ENCODE results near the gene PPP1R7.

PPP1R7 gene

DNA sequence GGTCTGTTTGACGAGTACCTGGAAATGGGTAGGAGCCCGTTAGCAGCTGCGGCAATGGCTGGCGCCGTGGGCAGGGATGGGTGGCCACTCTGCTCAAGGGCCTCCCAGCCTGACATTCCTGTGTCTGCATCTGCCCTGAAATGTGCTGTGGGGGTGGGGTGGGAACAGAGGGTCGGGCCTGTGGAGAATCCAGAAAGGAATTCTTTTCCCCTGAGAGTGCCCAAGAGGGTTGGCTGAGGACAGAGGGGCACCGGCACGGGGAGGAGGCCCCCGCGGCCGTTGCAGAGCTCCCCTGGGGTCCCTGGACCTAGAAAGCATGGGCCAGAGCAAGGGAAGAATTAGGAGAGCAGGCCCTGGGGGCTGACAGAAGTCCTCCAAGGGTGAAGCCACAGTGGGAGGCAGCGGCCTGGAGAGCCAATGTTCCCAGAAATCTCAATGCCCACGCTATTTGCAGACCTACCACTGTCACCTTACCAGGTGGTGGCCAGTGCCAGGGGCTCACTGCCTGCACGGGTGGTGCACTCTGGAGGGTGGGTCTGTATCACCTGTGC is 66.0 kb downstream of the PPP1R7 start:
- DNase-seq = no peak

DNA sequence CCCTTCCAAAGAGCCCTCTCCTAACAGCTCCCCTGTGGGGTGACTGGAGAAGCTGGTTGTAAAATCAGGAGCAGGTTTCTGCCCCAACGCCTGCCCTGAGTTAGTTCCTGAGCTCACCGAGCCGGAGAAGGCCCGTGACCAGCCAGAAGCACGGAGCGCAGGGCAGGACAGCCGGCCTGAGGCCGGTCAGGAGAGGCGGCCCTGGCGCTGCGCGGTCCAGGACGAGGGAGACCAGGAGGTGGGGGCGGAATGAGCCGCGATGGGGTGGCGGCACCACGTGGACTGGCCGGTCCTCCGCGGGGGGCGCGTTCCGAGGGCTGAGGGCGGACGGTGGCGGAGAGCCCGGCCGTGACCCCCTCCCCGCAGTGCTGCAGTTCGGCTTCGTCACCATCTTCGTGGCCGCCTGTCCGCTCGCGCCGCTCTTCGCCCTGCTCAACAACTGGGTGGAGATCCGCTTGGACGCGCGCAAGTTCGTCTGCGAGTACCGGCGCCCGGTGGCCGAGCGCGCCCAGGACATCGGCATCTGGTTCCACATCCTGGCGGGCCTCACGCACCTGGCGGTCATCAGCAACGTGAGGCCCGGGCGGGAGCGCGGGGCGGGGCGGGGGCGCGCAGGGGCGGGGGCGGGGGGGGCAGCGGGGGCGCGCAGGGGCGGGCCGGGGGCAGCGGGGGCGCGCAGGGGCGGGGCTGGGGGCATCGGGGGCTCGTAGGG is 67.2 kb downstream of the PPP1R7 start:
- DNase-seq = peak; percentile 16 to 40

DNA sequence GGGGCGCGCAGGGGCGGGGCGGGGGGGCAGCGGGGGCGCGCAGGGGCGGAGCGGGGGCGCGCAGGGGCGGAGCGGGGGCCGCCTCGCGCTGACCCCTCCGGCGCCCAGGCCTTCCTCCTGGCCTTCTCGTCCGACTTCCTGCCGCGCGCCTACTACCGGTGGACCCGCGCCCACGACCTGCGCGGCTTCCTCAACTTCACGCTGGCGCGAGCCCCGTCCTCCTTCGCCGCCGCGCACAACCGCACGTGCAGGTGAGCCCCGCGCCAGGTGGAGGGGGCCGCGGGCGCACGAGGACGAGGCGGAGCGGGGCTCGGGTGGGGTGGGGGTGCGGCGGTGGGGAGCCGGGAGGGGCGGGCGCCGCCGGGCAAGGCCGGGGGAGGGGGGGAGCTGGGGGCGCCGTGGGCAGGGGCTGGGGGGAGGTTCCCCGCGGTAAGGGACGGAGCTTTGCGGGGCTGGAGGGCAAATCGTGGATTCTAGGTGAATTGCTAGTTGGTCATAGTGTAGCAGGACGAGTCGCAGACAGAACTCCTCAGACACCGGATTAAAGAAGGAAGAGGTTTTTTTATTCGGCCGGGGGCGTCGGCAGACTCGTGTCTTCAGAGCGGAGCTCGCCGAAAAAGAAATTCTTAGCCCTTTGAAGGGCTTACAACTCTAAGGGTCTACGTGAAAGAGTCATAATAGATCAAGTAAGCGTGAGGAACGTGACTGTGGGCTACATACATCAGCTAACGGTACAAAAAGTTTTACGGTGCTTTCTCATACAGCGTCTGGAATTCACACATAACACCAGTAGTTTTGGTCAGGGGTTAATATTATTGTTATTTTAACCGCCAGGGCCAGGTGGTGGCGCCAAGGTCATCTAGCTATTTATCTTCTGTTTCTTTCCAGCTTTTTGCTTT is 68.1 kb downstream of the PPP1R7 start:
- DNase-seq = peak; percentile 28 to 50

DNA sequence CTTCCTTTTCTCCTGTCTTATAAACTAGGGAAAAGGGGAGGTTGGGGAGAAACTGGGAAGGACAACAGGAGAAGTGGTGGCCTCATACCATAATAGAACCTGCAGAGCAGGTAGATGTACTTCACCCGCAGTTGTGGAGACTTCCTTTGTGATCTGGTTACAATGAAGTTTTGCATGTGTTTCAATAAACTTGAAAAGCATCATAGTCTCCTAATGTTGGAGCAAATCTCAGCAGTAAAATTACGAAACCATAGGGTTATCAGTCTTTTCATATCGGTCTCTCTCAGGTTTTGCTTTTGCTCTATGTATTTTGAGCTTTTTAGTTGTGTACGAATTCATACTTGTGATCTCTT is 68.7 kb downstream of the PPP1R7 start:
- no peak for DNase-seq

DNA sequence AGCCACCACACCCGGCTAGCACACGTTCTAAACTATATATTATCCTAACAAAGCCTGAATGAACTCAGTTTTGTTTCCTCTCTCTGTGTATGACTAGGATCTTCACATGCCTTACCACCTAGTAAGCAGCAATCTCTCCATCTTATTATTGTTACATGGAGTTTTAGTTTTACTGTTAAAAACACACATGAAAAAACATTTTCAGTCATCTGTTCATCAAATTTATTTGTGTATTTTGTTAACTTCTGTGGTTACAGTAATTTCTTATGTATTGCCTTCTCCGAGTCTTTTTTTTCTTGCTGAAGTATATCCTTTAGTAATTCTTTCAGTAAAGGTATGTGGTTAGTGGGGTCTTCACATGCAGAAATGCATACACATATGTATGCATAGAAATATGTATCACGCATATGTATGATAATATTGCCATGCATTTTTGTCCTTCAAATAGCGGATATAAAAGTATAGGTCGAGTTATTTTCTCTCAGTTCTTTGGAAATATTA is 69.6 kb downstream of the PPP1R7 start:
- DNase-seq = no peak

DNA sequence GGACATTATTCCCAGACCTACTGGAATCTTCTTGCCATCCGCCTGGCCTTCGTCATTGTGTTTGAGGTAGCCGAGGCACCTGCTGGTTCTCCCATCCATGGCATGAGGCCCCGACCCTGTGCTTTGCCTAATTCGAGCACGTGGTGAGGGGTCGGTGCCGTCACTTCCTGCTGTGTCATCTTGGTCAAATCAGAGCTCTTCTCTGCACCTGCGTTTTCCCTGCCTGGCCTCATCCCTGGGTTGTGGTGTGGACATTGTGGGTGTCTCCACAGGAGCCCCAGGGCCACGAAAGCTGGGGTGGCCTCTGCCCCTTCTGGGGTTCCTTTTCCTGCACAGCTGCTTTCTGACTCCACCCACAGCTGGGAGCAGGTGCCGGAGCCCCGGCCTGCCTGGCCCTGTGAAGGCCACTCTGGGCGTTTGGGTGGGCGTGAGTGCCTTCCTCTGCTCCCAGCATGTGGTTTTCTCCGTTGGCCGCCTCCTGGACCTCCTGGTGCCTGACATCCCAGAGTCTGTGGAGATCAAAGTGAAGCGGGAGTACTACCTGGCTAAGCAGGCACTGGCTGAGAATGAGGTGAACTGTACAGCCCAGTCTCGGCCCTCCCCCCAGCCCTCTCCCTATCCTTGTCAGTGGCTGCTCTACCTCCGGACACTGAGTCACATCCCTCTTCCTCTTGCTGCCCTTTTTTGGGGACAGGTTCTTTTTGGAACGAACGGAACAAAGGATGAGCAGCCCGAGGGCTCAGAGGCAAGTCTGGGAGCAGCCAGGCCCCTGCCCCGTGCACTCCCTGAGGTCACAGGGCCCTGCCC is 73.1 kb downstream of the PPP1R7 start:
- no peak for DNase-seq

DNA sequence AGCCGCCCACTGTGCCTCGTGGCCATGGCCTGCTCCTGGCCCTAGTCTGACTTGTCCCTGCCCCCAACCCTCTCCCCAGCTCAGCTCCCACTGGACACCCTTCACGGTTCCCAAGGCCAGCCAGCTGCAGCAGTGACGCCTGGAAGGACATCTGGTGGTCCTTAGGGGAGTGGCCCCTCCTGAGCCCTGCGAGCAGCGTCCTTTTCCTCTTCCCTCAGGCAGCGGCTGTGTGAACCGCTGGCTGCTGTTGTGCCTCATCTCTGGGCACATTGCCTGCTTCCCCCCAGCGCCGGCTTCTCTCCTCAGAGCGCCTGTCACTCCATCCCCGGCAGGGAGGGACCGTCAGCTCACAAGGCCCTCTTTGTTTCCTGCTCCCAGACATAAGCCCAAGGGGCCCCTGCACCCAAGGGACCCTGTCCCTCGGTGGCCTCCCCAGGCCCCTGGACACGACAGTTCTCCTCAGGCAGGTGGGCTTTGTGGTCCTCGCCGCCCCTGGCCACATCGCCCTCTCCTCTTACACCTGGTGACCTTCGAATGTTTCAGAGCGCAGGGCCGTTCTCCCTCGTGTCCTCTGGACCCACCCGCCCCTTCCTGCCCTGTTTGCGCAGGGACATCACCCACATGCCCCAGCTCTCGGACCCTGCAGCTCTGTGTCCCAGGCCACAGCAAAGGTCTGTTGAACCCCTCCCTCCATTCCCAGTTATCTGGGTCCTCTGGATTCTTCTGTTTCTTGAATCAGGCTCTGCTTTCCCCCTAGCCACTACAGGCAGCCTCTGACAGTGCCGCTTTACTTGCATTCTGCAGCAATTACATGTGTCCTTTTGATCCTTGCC is 74.0 kb downstream of the PPP1R7 start:
- DNase-seq = no peak

DNA sequence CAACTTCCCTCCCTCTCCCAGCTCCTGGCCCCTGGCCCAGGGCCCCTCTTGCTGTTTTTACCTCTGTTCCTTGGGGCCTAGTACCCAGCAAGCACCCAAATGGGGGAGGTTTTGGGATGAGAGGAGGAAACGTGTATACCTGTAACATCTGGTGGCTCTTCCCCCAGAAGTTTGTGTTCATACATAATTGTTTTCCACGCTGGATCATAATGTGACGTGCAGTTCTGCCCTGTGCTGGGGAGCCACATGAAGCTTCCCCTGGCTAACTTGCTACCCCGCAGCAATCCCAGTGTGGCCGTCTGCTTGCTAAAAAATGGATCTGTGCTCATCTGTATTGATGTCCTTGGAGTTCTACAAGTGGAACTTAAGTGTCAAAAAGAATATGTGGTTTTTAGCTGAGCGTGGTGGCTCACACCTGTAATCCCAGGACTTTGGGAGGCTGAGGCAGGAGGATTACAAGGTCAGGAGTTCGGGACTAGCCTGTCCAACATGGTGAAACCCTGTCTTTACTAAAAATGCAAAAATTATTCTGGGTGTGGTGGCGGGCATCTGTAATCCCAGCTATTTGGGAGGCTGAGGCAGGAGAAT is 74.7 kb downstream of the PPP1R7 start:
- DNase-seq = no peak

DNA sequence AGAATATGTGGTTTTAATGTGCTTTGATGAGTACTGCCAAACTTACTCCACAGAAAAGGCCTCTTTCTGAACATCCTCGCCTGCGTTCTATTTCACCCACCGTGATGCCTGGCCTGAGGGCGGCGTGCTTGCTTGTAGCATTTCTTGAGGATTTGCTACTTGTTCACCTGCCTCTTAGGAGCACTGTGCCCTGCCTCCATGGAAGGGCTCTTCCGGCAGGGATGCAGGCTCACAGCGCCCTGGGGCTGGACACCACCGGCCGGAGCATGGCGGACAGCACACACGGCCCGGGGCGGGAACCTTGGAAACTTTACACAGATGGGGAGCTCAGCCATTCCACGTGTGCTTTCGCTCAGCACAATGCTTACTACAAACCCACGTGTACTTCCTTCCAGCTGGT is 75.3 kb downstream of the PPP1R7 start:
- DNase-seq = no peak

DNA sequence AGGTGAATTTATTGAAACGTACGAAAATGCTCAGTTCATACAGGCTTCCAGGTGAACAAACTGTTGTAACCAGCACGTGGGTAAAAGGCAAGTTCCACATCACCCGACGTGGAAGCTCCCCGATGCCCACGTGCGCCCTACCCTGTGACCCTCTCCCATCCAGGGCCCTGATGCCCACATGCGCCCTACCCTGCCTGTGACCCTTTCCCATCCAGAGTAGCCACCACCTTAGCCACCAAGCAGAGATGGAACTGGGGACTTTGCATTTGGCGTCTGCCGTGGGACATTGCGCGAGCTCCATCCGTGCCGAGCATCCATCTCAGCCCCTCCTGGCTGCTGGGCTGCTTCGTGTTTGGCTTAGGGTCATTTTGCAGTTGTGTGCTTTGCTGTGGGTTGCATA is 75.7 kb downstream of the PPP1R7 start:
- no peak for DNase-seq

DNA sequence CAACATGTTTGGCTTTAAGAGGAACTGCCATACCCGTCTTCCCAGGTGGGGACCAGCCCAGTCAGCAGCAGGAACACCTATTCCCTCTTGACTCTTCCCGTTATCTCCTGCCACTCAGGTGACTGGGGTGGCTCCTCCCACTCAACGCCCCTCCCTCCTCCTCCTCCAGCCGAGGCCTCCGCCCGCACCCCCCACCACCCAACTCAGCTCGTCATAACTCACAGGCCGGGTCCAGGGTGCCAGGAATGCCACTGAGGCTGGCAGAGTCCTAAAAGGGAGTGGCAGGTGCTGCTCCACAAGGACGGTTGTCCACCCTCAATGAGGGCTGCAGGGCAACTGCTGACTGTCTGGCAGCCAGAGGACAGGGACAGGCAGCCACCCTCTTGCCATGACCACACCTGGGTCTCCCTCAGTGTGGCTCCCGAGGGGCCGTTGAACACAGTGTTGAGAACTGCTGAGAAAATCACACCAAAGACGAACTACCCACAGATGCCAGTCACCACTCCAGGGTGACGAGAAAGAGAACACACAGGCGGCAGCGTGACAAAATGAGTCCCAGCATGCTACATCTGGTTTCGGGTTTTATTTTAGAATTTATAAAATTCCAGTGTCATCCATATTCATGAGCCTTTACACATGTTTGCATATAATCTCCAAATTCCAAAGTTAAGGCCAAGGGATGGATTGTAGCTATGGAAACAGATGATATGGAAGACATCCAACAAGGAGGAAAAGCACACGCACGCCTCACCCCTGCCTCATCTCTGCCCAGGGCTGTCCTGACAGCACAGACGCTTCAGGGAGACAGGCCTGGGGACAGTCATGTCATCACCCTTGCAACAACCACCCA is 76.7 kb downstream of the PPP1R7 start:
- DNase-seq = no peak

DNA sequence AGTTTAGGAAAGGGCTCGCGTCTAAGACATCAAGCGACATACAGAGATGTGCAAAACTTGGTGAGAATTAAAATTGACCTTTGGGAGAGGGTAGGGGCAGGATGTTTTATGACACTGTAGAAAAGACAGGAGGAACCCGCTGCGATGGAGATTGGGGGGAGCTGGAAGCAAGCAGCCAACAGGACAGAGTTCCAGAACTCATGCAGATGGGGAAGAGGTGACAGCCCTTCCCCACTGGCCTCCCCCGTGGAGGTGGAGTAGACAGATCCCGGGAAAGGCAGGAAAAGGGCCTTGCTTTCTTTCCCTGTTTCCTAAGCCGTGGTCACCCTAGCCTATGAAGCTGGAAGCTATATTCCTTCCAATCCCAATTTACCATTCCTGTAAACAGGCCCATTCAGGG is 77.3 kb downstream of the PPP1R7 start:
- DNase-seq = no peak

DNA sequence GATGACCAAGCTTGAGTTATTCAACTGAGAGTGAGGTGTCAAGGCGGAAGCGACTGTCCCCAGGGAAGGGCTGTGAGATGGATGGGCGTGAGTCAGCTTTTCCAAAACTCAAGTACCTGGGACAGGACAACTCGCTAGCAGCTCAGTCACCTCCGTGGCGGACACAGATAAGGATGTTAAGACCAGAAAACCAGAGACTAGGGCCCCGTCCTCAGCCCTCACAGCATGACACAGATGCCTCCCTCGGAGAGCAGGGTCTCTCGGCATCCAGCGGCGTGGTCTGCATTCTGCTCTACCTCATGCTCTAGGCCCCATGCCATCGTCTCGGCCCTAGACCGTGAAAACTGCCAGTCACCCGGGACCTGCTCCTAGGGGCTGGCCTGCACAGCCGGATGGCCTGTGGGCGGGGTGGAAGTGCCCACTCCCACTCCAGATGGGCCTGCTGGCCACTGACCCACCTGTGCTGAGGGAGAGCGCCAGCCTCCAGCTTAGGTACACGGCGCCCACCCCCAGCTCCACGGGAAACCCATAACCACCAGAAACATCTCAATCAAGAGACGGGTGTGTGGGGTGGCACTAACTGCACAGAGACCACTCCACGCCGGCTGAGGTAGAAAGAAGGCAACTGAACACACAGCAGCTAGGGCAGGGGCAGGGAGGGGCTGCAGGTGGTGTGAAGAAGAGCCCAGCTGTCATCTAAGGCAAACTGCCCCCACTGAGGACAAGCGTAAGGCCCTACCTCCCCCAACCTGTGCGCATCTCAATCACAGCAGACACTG is 78.0 kb downstream of the PPP1R7 start:
- no peak for DNase-seq

DNA sequence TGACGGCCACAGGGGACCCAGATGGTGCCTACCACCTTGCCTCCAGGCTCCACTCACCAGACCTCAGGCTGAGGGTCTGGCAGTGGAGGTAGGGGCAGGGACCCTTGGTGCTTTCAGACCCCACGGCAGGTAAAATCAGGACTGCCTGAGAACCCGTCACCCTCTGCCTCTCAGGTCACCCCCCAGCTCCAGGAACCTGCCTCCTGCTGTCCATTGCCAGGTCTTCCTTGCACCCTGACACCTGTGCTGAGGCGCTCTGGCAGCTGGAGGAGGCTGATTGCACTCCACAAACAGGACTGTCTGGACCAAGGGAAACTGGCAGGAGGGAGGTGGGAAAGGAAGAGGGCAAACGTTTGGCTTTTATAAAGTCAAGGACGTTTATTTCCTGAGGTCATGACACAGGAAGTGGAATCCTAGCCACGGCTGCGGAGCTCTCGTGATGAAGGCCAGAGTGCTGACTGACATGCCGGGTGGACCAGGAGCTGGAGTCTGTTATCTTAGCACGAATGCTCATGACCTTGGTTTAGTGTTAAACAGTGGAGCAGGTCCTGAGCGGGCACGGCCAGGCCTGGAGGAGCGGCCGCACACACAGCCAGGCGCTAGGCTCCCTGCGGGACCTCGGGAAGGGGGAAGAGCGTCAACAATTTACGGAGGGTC is 78.7 kb downstream of the PPP1R7 start:
- no peak for DNase-seq

DNA sequence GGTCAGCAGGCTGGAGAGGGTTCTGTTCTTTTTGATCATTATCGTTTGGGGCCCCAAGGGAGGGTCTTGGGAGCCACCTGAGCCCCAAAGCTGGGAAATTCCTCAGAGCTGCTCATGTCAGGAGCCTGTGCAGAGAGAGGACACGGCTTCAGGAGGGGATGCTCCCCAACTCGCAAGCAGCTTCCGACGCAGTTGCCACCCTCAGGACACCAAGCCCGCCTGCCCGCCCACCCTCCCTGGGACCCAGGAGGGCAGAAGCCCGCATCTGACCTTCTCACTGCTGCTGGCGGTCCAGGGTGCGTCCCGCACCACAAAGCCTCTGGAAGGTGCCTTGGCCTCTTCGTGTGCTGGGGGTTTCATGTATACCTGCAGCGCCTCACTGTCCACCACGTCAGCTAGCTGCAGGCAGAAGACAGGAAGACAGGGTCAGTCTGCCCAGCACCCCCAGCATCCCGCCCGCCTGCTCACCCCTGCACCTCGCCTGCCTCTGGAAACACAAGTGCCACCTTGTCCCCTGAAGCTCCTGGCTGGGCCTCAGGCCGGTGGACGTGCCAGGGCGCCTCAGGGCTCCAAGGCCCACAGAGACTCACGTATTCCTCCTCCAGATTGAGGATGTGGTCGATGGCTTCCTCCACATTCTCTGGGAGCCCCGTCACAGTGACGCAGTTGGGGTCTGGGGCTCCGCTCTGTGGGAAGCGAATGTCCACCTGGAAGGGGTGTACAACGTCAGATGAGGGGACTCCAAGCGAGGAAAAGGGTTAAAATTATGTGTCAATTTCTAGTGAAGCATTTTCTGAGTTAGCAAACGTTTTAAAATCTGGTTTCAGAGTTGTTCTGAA is 79.5 kb downstream of the PPP1R7 start:
- no peak for DNase-seq

DNA sequence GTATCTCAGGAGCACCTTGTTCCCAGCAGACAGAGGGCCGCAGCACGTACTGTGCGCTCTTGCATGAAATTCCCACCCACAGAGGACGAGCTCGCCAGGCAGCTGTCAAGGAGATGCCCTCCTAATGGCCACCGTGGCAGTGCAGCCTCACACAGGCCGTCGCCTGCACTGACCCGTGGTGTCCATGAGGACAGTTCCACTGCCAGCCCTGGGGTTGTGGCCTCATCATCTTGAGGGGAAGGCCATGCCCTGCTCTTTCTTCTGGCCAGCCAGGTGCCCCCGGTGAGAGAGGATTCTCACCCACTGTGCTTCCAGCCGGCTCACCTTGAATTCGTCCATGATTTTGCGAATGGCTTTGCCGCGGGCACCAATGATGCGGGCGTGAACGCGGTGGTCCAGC is 80.2 kb downstream of the PPP1R7 start:
- no peak for DNase-seq

DNA sequence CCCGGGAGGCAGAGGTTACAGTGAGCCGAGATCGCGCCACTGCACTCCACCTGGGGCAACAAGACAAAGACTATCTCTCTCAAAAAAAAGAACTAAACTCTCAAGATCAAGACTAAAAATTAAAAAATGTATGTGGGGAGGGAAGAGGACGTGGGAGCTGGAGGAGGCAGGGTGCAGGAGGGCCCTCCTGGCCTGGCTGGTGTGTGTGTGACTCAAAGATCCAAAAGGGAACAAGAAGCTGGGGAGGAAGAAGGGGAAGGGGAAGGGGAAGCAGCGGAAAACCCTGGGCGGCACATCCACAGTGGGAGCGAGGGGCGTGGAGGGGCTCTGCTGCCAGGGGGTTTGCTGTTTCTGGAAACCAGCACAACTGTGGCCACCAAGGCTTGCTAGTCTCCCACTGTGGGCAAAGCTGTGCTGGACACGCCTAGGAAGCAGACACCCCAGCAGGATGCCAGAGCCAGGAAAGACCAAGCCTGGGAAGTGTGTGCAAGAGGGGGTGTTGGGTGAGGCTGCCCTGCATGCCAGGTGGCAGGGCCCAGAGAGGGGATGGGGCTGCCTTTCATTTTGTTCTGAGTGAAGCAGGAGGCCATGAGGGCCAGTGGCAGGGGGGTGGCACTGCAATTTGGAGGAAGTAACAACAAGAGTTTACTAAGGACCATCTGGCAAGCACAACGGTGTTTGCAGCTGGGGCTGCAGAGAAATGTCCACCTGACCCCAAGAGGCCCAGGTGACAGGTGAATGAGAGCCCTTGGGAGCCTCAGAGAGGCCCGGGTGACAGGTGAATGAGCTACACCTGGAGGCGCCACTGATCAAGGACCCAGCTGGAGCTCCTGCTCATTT is 82.7 kb downstream of the PPP1R7 start:
- no peak for DNase-seq
